Upper lobe of left lung (tissue), 6 donors: ENCODE measurements around the gene STK4. TPM values are rescaled to one million over a fixed set of nuclear protein-coding genes. Genes with fewer than 3 reads are reported as not detected.

Source experiments
- ATAC-seq, 2 donors: fragments of 200-7000 bp; cut with Tn5 transposase; one replicate each; pipeline ENCODE4 v1.9.1; 2022; ENCODE audit warnings: mild to moderate bottlenecking in 2 of 2, moderate library complexity in 2 of 2; ENCODE audit not compliant: low FRiP score in 2 of 2
- DNase-seq, 2 donors: peaks; one replicate each; pipeline ENCODE4 v3.0.0-alpha.2; 2019 to 2020
- H3K27ac ChIP-seq, 4 donors: fragments of 200-600 bp; sonication (generic); one replicate each; pipeline ENCODE4 v1.5.1; 2016 to 2019
- H3K27me3 ChIP-seq, 4 donors: fragments of 200-600 bp; sonication (generic); one replicate each; pipeline ENCODE4 v1.5.1; 2017 to 2019
- H3K36me3 ChIP-seq, 4 donors: fragments of 200-600 bp; sonication (generic); one replicate each; pipeline ENCODE4 v1.5.1; 2016 to 2019
- H3K4me1 ChIP-seq, 4 donors: fragments of 200-600 bp; sonication (generic); one replicate each; pipeline ENCODE4 v1.5.1; 2018 to 2019
- H3K4me3 ChIP-seq, 4 donors: fragments of 200-600 bp; sonication (generic); one replicate each; pipeline ENCODE4 v1.5.1; 2017 to 2019; ENCODE audit warnings: mild to moderate bottlenecking in 2 of 4, moderate library complexity in 1 of 4
- H3K9me3 ChIP-seq, 4 donors: fragments of 200-600 bp; sonication (generic); one replicate each; pipeline ENCODE4 v1.5.1; 2018 to 2019
- CTCF ChIP-seq, 6 experiments: fragments of 450-650 bp in 4 of 6; fragments of 200-600 bp in 2 of 6; sonication (generic) in 2 of 6; IDR thresholded peaks; one replicate each; pipeline ENCODE4 v1.5.1; 2016 to 2019; ENCODE audit warnings: antibody characterized with exemption in 6 of 6
- EP300 ChIP-seq, 4 donors: sonication (generic); formaldehyde crosslinking; IDR thresholded peaks; one replicate each; pipeline ENCODE4 v1.5.1; 2017; ENCODE audit warnings: antibody characterized with exemption in 4 of 4, control low read depth in 2 of 4
- POLR2A ChIP-seq, 4 donors: fragments of 450-650 bp; IDR thresholded peaks; one replicate each; pipeline ENCODE4 v1.5.1; 2016 to 2017; ENCODE audit warnings: antibody characterized with exemption in 4 of 4, mild to moderate bottlenecking in 2 of 4
- POLR2AphosphoS5 ChIP-seq, 2 donors: sonication (generic); formaldehyde crosslinking; IDR thresholded peaks; one replicate each; pipeline ENCODE4 v1.5.1; 2017; ENCODE audit warnings: antibody characterized with exemption in 2 of 2
- WGBS, 2 donors: methylation state at CpG; one replicate each; pipeline ENCODE4 v1.1.5; 2017 to 2018; 5-methylcytosine and 5-hydroxymethylcytosine counted together
- total RNA-seq, 6 donors: library from RNA; depleted of rRNA in 4 of 6; stranded (reverse); fragments of >200 nt in 4 of 6; gene quantifications; one replicate each; pipeline versions ENCODE4 v1.1.0 to v1.2.1, GENCODE V29; 2016 to 2021
- donor health status: DM: no; HTN: no; CAD: no; lungs with moderate emphysema.
- donor health status: DM: no; HTN: yes; CAD: no; lungs with severe emphysema.

The STK4 gene
- total RNA-seq, 6 donors from 2014 or later, result 31.0 to 76.1 (median 44.1) TPM

- Histone ChIP-seq H3K9me3 (no peaks in the 10 kb centered on the region), H3K36me3 (peaks cover 13 to 99% (median 59%) of the 10 kb centered on the region in 4 donors), H3K4me1 (peaks cover 0 to 3% (median 0%) of the 10 kb centered on the region in 4 donors), H3K27ac (no peak overlapping the region), H3K27me3 (no peaks in the 10 kb centered on the region), H3K4me3 (no peak overlapping the region)
- 83 to 97% methylated on average over 3 to 5 of the region's 5 CpGs for WGBS, 2 donors
- no peak for TF ChIP-seq POLR2A (IDR thresholded peaks at IDR 0.05)
- TF ChIP-seq POLR2AphosphoS5 (IDR thresholded peaks at IDR 0.05), result no peak
- no peak for TF ChIP-seq EP300 (IDR thresholded peaks at IDR 0.05)
- TF ChIP-seq CTCF (IDR thresholded peaks at IDR 0.05), result no peak
- ATAC-seq (no peak), DNase-seq (no peak)
Measured at GRCh38 chr20:44948107-44948506, 18.2 kb upstream of the STK4 start.

- Histone ChIP-seq H3K4me3 (no peak overlapping the region), H3K27ac (no peak overlapping the region), H3K27me3 (no peaks in the 10 kb centered on the region), H3K4me1 (peaks cover 0 to 3% (median 0%) of the 10 kb centered on the region in 4 donors), H3K9me3 (no peaks in the 10 kb centered on the region), H3K36me3 (peaks cover 9 to 99% (median 55%) of the 10 kb centered on the region in 4 donors)
- ATAC-seq (no peak), DNase-seq (no peak)
- no peak for TF ChIP-seq EP300 (IDR thresholded peaks at IDR 0.05)
- no peak for TF ChIP-seq POLR2AphosphoS5 (IDR thresholded peaks at IDR 0.05)
- no peak for TF ChIP-seq POLR2A (IDR thresholded peaks at IDR 0.05)
- TF ChIP-seq CTCF (IDR thresholded peaks at IDR 0.05), result no peak
- 86 to 89% methylated on average over 2 of the region's 2 CpGs for WGBS, 2 donors
Measured at GRCh38 chr20:44948513-44948912, 17.8 kb upstream of the STK4 start.

- WGBS, 2 donors, result 100% methylated on average over 1 of the region's 1 CpG
- TF ChIP-seq POLR2AphosphoS5 (IDR thresholded peaks at IDR 0.05) (no peak), POLR2A (IDR thresholded peaks at IDR 0.05) (no peak), EP300 (IDR thresholded peaks at IDR 0.05) (no peak)
Measured at GRCh38 chr20:44950368-44950767, 15.9 kb upstream of the STK4 start.

GRCh38 chr20:44952731-44953130 lies 13.6 kb upstream of the STK4 start:
- H3K27ac ChIP-seq, result no peak overlapping the region
- ATAC-seq, result no peak
- WGBS, 2 donors, result 79 to 80% methylated on average over 1 of the region's 1 CpG
- H3K36me3 ChIP-seq, result peaks cover 5 to 87% (median 66%) of the 10 kb centered on the region in 4 donors
- DNase-seq, result no peak
- H3K27me3 ChIP-seq, result no peaks in the 10 kb centered on the region
- no peaks in the 10 kb centered on the region for H3K9me3 ChIP-seq
- no peak for TF ChIP-seq POLR2A (IDR thresholded peaks at IDR 0.05)
- TF ChIP-seq POLR2AphosphoS5 (IDR thresholded peaks at IDR 0.05), result no peak
- TF ChIP-seq CTCF (IDR thresholded peaks at IDR 0.05), result no peak
- no peak for TF ChIP-seq EP300 (IDR thresholded peaks at IDR 0.05)
- H3K4me1 ChIP-seq, result peaks cover 0 to 3% (median 0%) of the 10 kb centered on the region in 4 donors
- H3K4me3 ChIP-seq, result no peak overlapping the region

More at GRCh38 chr20:44950368-44950767, 15.9 kb upstream of the STK4 start:
- DNase-seq (no peak), ATAC-seq (no peak)
- Histone ChIP-seq H3K9me3 (no peaks in the 10 kb centered on the region), H3K27me3 (no peaks in the 10 kb centered on the region), H3K36me3 (peaks cover 5 to 100% (median 69%) of the 10 kb centered on the region in 4 donors), H3K4me1 (peaks cover 0 to 3% (median 0%) of the 10 kb centered on the region in 4 donors), H3K27ac (no peak overlapping the region), H3K4me3 (no peak overlapping the region)

GRCh38 chr20:44954211-44954610 lies 12.1 kb upstream of the STK4 start:
- 90% methylated on average over 5 of the region's 5 CpGs for WGBS, 2 donors
- Histone ChIP-seq H3K4me1 (peaks cover 6 to 10% (median 8%) of the 10 kb centered on the region in 4 donors), H3K4me3 (no peak overlapping the region), H3K9me3 (no peaks in the 10 kb centered on the region), H3K27ac (no peak overlapping the region), H3K36me3 (peaks cover 5 to 72% (median 53%) of the 10 kb centered on the region in 4 donors), H3K27me3 (no peaks in the 10 kb centered on the region)
- ATAC-seq (no peak), DNase-seq (no peak)
- TF ChIP-seq EP300 (IDR thresholded peaks at IDR 0.05) (no peak), POLR2A (IDR thresholded peaks at IDR 0.05) (no peak), CTCF (IDR thresholded peaks at IDR 0.05) (no peak), POLR2AphosphoS5 (IDR thresholded peaks at IDR 0.05) (no peak)
